HG03103 (cell line): ENCODE results near the gene FRYL.
"Not testable (repeated sequence)": the region's sequence is repeated elsewhere in the genome, so short reads cannot be mapped to it uniquely, and the experiment has no call there.

Experiments used
- ATAC-seq: cut with Tn5 transposase; IDR thresholded peaks from one replicate; pipeline ENCODE4 v1.9.1; 2021; ENCODE audit warnings: low read depth; ENCODE audit not compliant: unreplicated experiment

The FRYL gene

DNA sequence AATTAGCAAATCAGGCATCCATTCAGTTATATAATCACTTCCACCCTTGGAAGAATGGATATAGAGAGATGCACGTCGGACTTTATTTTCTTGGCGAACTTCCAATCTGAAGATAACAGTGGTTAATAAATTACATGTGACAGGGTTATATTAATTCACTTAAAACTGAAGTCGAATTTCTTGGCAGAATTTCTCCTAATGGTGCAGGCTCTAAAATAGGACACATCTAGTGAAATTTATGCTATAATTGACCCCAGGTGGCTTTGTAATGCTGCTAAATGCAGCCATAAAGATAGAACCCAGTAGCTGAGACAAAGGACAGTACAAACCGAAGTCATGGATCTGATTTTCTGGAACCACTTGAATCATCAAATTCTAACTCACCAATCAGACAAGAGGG, 317.7 kb downstream of the FRYL start:
- no peak for ATAC-seq

DNA sequence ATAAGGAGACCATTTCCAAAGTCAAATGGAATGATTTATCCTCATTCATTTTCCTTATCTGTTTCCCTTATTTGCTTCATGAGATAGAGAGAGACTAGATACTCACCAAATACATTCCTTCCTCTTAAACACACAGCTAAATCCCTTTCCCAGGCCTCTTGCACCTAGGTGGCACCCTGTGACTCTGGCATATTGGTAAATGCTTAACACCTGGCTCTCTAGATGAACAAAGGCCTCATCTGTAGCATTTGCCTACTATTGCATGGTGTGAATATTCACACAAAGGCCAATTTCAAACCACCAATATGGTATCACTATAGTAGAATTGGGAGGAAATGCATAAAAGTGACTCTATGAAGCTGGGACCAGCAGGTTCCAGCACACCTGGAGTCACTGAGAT, 319.1 kb downstream of the FRYL start:
- no peak for ATAC-seq

DNA sequence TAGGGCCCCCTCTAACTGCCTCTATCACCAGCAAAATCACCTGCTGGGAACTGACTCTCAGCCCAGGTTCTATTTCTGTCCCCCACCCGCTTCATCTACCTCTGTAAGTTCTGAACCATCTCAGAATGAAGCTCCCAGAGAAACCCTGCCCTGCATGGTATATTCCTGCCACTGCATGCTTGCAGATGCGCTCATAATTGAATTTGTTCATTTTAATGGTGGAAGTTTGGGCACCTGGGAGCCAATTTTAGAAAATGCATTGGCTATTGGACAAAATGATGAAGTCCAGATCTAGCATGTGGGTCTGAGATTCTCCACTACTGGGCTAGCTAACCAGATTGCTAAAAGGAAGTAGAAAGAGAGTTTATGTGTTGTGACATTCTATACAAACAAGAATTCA, 325.5 kb downstream of the FRYL start:
- ATAC-seq = no peak

- ATAC-seq = not testable (repeated sequence)
These were observed 328.4 kb downstream of the FRYL start for GRCh38 chr4:48451656-48452055.

DNA sequence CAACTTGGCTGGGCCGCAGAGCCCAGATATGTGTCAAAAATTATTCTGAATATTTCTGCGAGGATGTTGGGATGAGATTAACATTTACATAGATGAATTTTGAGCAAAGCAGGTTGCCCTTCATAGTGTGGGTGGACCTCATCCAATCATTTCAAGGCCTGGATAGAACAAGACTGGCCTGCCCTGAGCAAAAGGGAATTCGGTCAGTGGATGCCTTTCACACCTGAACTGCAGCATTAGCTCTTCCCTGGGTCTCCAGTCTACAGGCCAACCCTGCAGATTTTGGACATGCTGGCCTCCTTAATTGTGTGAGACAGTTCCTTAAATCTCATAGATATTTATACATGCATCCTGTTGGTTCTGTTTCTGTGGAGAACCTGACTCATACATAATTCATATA, 329.3 kb downstream of the FRYL start:
- no peak for ATAC-seq

GRCh38 chr4:48449151-48449550, 330.9 kb downstream of the FRYL start:
- ATAC-seq = no peak
